DOHH2 (cell line): Measurements from ENCODE around the gene TBC1D10B.

Experiments used
- EZH2phosphoT487 ChIP-seq: fragments of 200-600 bp; sonication (generic); IDR thresholded peaks from 2 replicates; pipeline ENCODE4 v1.6.1; 2017; ENCODE audit warnings: borderline replicate concordance, mild to moderate bottlenecking, antibody characterized with exemption, low read length, moderate library complexity, mixed read lengths
- TF ChIP-seq, protein P1 (sequence below): fragments of 200-600 bp; sonication (generic); IDR thresholded peaks from one replicate; pipeline ENCODE4 v1.5.1; 2014; ENCODE audit warnings: antibody characterized with exemption, mild to moderate bottlenecking, low read depth, low read length; ENCODE audit not compliant: poor library complexity, severe bottlenecking

DNA sequence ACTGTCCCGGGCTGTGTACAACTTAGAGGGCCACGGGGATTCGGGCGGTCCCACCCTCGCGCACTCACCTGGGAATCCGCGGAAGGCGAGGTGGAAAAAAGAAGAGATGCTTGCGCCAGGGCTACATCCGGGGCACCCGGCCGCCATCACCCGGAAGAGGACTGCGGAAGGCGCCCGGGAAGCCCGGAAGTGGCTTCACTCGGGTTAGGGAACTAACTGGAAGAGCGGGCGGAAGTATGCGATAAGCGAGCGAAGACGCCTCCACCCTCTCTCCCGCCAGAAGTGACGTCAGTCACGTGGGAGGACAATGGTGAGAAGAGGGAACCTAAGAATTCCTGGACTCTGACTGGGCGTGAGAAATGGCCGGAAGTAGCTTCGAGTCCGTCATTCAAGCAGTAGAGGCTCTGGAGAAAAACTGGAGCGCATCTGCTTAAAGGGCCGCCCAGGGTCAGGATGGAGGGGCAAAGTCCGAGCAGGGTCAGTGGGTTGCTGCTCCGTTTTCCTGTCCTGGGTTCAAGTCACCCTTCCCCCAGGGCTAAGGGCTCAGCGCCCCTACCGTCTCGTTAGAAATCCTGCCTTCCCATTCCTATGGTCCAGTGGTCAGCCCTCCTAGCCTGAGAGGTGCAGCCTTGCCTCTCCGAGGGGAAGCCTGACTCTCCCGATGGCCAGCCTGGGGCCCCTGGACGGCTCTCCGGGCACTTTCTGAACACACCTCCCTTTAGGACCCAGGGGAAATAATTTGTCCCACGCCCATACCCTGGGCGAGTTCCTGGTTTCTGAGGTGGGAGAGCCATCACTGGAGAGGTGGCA lies 14.9 kb downstream of the TBC1D10B start, which contains the start of gene CD2BP2:
- TF ChIP-seq, protein P1, sequence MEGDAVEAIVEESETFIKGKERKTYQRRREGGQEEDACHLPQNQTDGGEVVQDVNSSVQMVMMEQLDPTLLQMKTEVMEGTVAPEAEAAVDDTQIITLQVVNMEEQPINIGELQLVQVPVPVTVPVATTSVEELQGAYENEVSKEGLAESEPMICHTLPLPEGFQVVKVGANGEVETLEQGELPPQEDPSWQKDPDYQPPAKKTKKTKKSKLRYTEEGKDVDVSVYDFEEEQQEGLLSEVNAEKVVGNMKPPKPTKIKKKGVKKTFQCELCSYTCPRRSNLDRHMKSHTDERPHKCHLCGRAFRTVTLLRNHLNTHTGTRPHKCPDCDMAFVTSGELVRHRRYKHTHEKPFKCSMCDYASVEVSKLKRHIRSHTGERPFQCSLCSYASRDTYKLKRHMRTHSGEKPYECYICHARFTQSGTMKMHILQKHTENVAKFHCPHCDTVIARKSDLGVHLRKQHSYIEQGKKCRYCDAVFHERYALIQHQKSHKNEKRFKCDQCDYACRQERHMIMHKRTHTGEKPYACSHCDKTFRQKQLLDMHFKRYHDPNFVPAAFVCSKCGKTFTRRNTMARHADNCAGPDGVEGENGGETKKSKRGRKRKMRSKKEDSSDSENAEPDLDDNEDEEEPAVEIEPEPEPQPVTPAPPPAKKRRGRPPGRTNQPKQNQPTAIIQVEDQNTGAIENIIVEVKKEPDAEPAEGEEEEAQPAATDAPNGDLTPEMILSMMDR, result no peak
- no peak for TF ChIP-seq EZH2phosphoT487
